Thoracic aorta (tissue), 2 donors: ENCODE results near the gene TAF1B. TPM values are rescaled to one million over a fixed set of nuclear protein-coding genes. Genes with fewer than 3 reads are reported as not detected.

Experiments used
- ATAC-seq: fragments of 150-250 bp; one replicate; pipeline ENCODE4 v1.8.0; 2017; ENCODE audit warnings: low read depth; ENCODE audit not compliant: insufficient number of reproducible peaks, low FRiP score
- DNase-seq: peaks from one replicate; pipeline ENCODE4 v3.0.0-alpha.2; 2020; ENCODE audit warnings: low spot score
- H3K27ac ChIP-seq, 2 donors: fragments of 200-600 bp; sonication (generic); 1 replicate in 1 of 2; 2 replicates in 1 of 2; pipeline ENCODE4 v1.5.1; 2016; ENCODE audit warnings: mild to moderate bottlenecking in 2 of 2, moderate library complexity in 2 of 2
- H3K27me3 ChIP-seq: fragments of 200-600 bp; sonication (generic); replicated peaks from 2 replicates; pipeline ENCODE4 v1.6.0; 2016; ENCODE audit warnings: mild to moderate bottlenecking; ENCODE audit not compliant: insufficient read depth
- H3K36me3 ChIP-seq: fragments of 200-600 bp; sonication (generic); one replicate; pipeline ENCODE4 v1.5.1; 2016
- H3K4me1 ChIP-seq, 2 donors: fragments of 200-600 bp; sonication (generic); 1 replicate in 1 of 2; 2 replicates in 1 of 2; pipeline versions ENCODE4 v1.5.1 to v1.6.0; 2016; ENCODE audit warnings: low read depth in 2 of 2, mild to moderate bottlenecking in 1 of 2; ENCODE audit not compliant: control insufficient read depth in 1 of 2
- H3K4me3 ChIP-seq: fragments of 200-600 bp; sonication (generic); 2 replicates; pipeline ENCODE4 v1.5.1; 2016; ENCODE audit warnings: mild to moderate bottlenecking
- H3K9me3 ChIP-seq: fragments of 200-600 bp; sonication (generic); 2 replicates; pipeline ENCODE4 v1.5.1; 2016
- CTCF ChIP-seq: fragments of 200-600 bp; sonication (generic); IDR thresholded peaks from one replicate; pipeline ENCODE4 v1.5.1; 2019; ENCODE audit warnings: antibody characterized with exemption
- total RNA-seq, 2 donors: library from RNA; depleted of rRNA; stranded (reverse); fragments of >200 nt; gene quantifications; one replicate each; pipeline versions ENCODE4 v1.1.0 to v1.2.3, GENCODE V29; 2016

The TAF1B gene
- total RNA-seq, 2 donors from 2014 or later, result 8.3 to 11.2 TPM

- no peak for TF ChIP-seq CTCF
- Histone ChIP-seq H3K4me1 (no peaks in the 10 kb centered on the region), H3K9me3 (no peaks in the 10 kb centered on the region), H3K27ac (no peak overlapping the region), H3K36me3 (peaks cover 12% of the 10 kb centered on the region), H3K4me3 (no peak overlapping the region), H3K27me3 (no peaks in the 10 kb centered on the region)
- DNase-seq (no peak), ATAC-seq (no peak)
These were observed 40.6 kb downstream of the TAF1B start for GRCh38 chr2:9883897-9884296.

- no peaks in the 10 kb centered on the region for H3K9me3 ChIP-seq
- no peaks in the 10 kb centered on the region for H3K27me3 ChIP-seq
- DNase-seq (no peak), ATAC-seq (no peak)
- H3K27ac ChIP-seq, result no peak overlapping the region
- TF ChIP-seq CTCF, result no peak
- peaks cover 8% of the 10 kb centered on the region for H3K36me3 ChIP-seq
- H3K4me1 ChIP-seq, result peaks cover 0 to 3% of the 10 kb centered on the region in 2 donors
- H3K4me3 ChIP-seq, result no peak overlapping the region
These were observed 41.2 kb downstream of the TAF1B start for GRCh38 chr2:9884436-9884835.

- Histone ChIP-seq H3K27me3 (no peaks in the 10 kb centered on the region), H3K4me3 (no peak overlapping the region), H3K9me3 (no peaks in the 10 kb centered on the region), H3K27ac (no peak overlapping the region), H3K4me1 (peaks cover 4 to 10% of the 10 kb centered on the region in 2 donors), H3K36me3 (peaks cover 8% of the 10 kb centered on the region)
- DNase-seq (no peak), ATAC-seq (no peak)
- no peak for TF ChIP-seq CTCF
These were observed 41.9 kb downstream of the TAF1B start for GRCh38 chr2:9885036-9885684.

- ATAC-seq, result no peak
- DNase-seq, result no peak
- no peak overlapping the region for H3K27ac ChIP-seq
- no peaks in the 10 kb centered on the region for H3K27me3 ChIP-seq
- H3K9me3 ChIP-seq, result no peaks in the 10 kb centered on the region
- peaks cover 8% of the 10 kb centered on the region for H3K36me3 ChIP-seq
- no peak overlapping the region for H3K4me3 ChIP-seq
- H3K4me1 ChIP-seq, result peaks cover 4 to 10% of the 10 kb centered on the region in 2 donors
- no peak for TF ChIP-seq CTCF
These were observed 44.2 kb downstream of the TAF1B start for GRCh38 chr2:9887513-9887912.

GRCh38 chr2:9889812-9890261 lies 46.6 kb downstream of the TAF1B start:
- Histone ChIP-seq H3K27me3 (no peaks in the 10 kb centered on the region), H3K4me3 (no peak overlapping the region), H3K9me3 (no peaks in the 10 kb centered on the region), H3K27ac (no peak overlapping the region), H3K4me1 (peaks cover 4 to 10% of the 10 kb centered on the region in 2 donors), H3K36me3 (no peaks in the 10 kb centered on the region)
- ATAC-seq (no peak), DNase-seq (no peak)
- no peak for TF ChIP-seq CTCF
